GM19395 (cell line): ENCODE measurements around the gene ZNF133.
"Not testable (repeated sequence)": the region's sequence is repeated elsewhere in the genome, so short reads cannot be mapped to it uniquely, and the experiment has no call there.

Experiments used
- ATAC-seq: cut with Tn5 transposase; IDR thresholded peaks from one replicate; pipeline ENCODE4 v1.9.1; 2021; ENCODE audit warnings: mild to moderate bottlenecking, moderate library complexity; ENCODE audit not compliant: unreplicated experiment

The ZNF133 gene

GRCh38 chr20:18287915-18288748 lies at the start of gene ZNF133:
Gene ZNF133 (plus strand): TSS chr20:18288527. CDS start chr20:18305687, 17,160 bp downstream.
- ATAC-seq, result peak; percentile 98

GRCh38 chr20:18240997-18241396 lies 47.3 kb upstream of the ZNF133 start:
- no peak for ATAC-seq

GRCh38 chr20:18243802-18244201 lies 44.5 kb upstream of the ZNF133 start:
- ATAC-seq, result no peak

DNA sequence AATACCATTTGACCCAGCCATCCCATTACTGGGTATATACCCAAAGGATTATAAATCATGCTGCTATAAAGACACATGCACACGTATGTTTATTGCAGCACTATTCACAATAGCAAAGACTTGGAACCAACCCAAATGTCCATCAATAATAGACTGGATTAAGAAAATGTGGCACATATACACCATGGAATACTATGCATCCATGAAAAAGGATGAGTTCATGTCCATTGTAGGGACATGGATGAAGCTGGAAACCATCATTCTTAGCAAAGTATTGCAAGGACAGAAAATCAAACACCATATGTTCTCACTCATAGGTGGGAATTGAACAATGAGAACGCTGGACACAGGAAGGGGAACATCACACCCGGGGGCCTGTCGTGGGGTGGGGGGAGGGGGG lies 39.8 kb upstream of the ZNF133 start:
- ATAC-seq, result not testable (repeated sequence)

GRCh38 chr20:18250217-18250616 lies 38.1 kb upstream of the ZNF133 start:
- no peak for ATAC-seq

DNA sequence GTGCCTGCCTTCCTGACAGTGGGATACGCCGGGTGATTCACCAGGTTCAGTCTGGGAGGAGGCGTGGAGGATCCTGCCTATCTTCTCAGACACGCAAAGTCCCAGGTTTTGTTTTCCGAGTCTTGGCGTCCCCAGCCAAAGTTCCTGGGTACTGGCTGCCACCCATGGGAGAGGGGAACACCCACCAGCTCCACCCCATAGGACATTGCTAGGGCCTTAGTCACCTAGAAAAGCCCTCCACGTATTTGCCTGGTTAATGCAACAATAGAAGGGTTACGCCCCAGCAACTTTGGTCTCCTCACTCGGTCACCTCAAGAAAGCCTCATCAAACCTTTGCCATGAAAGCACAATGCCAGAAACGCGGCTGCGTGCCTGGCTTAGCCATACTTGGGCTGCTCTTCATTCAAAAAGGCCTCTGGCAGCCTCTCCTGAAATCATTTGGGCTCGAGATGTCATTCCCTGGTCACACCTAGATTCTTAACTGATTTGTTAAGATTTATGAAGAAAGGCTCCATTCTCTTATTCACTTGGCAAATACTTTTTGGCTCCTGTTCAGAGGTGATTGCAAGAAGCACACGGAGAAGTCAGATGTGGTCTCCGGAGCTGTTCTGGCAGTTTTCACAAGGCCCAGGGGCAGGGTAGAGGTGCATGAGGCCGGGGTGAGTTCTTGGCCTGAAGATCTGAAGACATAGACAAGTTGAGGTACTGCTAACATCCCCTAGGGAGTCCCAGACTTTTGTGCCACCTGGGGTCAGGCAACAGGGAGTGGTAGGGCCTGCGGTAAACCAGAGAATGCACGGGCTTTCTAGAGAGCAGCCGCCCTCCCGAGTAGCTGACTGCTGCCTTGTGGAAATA lies 35.5 kb upstream of the ZNF133 start:
- no peak for ATAC-seq

DNA sequence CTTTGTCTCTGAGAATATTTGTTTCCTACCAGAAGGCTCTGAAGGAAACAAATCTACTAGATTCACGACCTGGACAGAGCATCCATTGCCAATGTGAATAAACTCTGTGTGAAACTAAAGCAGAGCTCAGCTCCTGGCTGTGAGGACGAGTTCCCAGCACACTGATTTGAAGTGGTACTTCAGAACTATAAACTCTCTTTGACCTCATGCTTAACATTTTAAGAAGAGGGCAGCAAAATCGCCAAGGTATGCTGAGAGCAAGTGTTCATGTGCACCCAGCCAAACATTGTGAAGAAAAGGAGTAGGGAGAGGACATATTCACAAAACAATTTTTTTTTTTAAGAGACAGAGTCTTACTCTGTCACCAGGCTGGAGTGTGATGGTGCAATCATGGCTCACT lies 33.7 kb upstream of the ZNF133 start:
- no peak for ATAC-seq

DNA sequence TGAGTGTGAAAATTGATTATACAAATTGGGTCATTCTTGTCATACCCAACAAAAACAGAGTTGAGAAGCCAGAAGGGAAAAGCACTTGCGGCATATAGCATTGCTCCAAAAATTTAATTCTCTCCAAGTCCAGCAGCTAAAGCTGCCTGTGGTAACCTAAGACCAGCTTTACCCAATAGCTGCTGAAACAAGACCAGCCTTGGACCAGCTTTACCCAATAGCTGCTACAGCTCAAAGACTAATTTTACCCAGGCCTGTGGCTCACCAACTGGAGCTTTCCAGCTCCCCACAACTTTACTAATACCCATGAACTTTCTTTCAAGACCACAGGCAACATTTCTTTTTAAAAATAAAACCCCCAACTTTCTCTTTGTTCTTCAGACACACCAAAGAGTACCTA lies 32.8 kb upstream of the ZNF133 start:
- ATAC-seq, result no peak

DNA sequence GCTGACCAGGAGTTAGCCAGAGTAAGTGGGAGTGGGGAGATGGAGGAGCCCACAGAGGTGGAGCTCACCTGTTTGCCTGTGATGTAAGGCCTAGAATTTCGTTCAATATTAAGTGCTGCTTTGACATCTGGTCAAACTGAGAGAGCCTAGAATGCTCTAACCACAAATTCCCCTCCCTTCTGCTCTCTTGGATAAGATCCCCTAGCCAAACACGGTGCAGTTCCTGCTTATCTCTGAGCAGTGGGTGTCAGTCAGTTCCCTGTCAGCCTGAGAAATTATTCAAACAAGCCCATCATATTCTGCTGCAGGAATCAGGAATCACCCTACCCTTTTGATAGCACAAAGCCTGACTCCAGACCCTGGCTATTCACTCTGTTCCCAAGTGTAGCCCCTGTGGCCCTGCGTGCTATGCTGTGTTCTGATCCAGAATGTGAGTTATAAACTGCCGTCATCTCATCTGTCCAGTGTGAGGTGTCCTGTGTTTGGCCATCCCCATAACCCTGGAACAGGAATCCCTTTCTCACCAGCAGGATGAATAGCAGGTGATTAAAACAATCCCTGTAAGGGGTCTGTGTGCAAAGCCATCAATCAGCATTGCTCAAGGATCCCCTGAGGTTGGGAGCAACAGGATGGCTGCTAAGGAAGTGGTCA lies 31.8 kb upstream of the ZNF133 start:
- ATAC-seq, result no peak

- ATAC-seq, result no peak
Measured at GRCh38 chr20:18258126-18258860, 30.0 kb upstream of the ZNF133 start.

- no peak for ATAC-seq
Measured at GRCh38 chr20:18259730-18260129, 28.6 kb upstream of the ZNF133 start.

DNA sequence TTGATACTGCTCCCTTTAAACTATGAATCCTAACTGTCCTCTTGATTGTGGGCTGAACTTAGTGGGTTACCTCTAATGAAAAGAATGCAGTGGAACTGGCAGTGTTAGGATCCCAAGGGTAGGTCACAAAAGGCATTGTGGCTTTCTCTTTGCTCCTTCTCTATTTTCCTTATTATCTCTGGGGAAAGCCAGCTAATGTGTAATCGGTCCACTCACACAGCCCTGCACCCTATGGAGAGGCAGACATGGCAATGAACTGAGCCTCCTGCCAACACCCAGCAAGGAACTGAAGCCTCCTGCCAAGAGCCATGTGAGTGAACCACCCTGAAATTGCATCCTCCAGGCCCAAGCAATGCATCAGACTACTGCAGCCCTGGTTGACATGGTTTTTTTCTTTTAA lies 24.6 kb upstream of the ZNF133 start:
- ATAC-seq, result no peak

- ATAC-seq, result no peak
Measured at GRCh38 chr20:18265441-18265840, 22.9 kb upstream of the ZNF133 start.

DNA sequence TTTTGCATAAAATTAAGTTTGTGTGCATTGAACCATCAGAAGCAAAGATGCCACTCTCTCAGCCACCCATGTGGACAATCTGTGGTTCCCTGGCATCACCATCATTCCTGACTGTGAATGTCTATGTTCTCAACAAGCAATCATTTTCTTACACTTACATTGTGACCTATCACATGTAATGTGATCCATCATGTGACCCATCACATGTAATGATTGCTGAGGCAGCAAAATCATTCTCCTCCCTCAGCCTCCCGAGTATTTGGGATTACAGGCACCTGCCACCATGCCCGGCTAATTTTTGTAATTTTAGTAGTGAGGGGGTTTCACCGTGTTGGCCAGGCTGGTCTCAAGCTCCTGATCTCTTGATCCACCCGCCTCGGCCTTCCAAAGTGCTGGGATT lies 22.0 kb upstream of the ZNF133 start:
- ATAC-seq, result no peak

- ATAC-seq, result no peak
Measured at GRCh38 chr20:18267815-18268214, 20.5 kb upstream of the ZNF133 start.

GRCh38 chr20:18271160-18271559 lies 17.2 kb upstream of the ZNF133 start:
- ATAC-seq, result no peak

- no peak for ATAC-seq
Measured at GRCh38 chr20:18272451-18272850, 15.9 kb upstream of the ZNF133 start.

DNA sequence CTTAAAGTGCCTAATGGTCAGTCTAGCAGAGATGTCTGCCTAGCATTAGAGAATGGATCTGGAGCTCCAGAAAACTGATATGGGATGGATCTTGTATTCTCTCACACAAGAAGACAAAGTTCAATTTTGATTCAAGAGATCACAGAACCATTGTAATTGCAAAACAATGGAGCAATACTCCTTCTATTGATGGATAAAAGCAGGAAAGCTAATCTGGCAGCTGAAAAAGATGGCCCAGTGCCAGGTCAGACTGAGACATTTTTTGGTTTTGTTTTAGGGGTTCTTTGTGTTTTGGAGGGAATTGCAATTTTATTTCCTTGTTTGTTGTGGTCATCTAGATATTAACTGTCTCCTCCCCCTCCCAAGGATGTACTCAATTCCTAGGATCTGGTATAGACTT lies 14.6 kb upstream of the ZNF133 start:
- no peak for ATAC-seq

GRCh38 chr20:18275960-18276359 lies 12.4 kb upstream of the ZNF133 start:
- ATAC-seq, result not testable (repeated sequence)

DNA sequence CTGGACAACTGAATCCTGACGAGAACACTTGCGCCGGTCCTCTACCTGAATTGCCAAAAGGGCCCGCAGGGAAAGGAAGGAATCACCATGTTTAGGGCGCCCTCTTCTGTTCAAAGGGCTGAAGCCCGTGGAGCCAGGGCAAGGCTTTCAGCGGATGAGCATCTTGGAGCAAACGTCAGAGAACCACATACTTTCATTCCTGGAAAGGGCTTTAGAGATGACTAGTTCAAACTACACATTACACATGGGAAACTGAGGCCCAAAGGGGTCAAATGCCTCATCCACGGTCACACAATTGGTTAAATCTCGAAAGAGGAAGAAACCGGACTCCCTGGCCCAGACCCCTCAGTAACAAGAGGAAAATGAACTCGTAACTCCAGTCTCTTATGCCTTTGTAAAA lies 11.5 kb upstream of the ZNF133 start:
- peak; percentile 60 for ATAC-seq

GRCh38 chr20:18279242-18279641 lies 9.1 kb upstream of the ZNF133 start:
- no peak for ATAC-seq
